ENCODE measurements around the gene CHCHD3. TPM values are rescaled to one million over a fixed set of nuclear protein-coding genes. Genes with fewer than 3 reads are reported as not detected.

The CHCHD3 gene
- 10 to 100 TPM; 85.2 to 86.1 TPM for total RNA-seq

DNA sequence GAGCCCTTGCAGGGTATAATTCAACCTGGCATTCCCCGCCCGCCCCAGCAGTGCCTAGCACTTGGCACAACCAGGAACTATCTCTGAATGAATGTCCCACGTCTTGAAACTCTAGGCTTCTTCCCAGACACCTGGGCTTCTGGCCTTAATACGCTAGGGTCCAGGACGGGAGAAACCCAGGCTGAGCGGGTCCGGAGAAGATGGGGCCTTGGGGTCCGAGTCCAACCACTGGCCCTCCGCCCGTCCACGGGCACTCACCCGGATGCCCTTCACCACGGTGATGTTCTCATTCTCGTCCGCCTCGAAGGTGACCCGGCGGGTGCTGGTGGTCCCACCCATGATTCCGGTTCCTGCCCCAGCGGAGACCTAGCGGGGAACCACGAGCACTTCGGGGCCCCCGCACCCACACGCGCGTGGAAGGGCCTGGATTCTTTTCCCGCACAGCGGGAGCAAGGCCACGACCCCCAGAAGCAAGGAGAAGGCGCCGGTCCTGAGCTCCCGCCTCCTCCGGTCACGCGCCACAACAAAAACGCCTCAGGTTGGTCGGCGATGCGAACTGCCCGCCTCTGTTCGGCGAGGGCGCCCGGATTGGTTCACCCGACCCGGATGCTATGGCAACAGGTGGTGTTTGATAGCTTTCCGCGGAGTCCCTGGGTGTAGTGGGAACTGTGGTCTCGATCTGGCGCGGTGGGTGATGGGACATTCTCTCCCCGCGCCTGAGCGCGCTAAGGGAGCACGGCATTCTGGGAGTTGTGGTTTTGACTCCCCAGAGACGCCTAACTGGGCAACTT lies at the start of gene CHCHD3:
Gene CHCHD3, minus strand, starts transcription at position 492 of the 791 bp plus-strand sequence. Its CDS starts 153 bp downstream, at position 339.
- Mint-ChIP-seq H3K27me3 (no peaks in the 10 kb centered on the region), H3K9me3 (no peaks in the 10 kb centered on the region), H3K27ac (peak within 1 kb of the TSS; percentile 90), H3K4me3 (peak within 1 kb of the TSS; percentile 99), H3K36me3 (peaks cover 12% of the 10 kb centered on the region), H3K4me1 (peaks cover 22% of the 10 kb centered on the region)
- peak; percentile 96 for DNase-seq

GRCh38 chr7:133130166-133130565 lies 48.3 kb upstream of the CHCHD3 start:
- Mint-ChIP-seq H3K4me1 (no peaks in the 10 kb centered on the region), H3K36me3 (no peaks in the 10 kb centered on the region), H3K27ac (no peak overlapping the region), H3K27me3 (peaks cover 4% of the 10 kb centered on the region), H3K9me3 (peaks cover 1% of the 10 kb centered on the region), H3K4me3 (no peak overlapping the region)
- DNase-seq, result no peak

DNA sequence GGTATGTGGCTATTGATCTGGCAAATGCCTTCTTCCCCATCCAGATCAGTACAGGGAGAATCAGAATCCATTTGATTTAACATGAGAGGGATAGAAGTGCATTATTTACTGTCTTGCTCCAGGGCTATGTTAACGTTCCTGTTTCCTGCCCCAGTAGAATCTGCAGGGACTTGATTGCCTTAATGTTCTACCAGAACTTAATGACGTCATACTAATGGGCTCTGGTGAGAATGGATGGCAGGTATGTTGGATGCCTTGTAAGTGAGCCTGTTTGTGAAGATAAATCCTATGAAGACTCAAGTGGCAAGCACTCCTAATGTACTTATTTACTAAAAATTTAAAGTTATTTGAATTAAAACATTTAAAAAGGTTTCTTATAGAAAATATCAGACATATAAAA lies 44.5 kb upstream of the CHCHD3 start:
- H3K27ac Mint-ChIP-seq, result no peak overlapping the region
- peaks cover 1% of the 10 kb centered on the region for H3K9me3 Mint-ChIP-seq
- no peak overlapping the region for H3K4me3 Mint-ChIP-seq
- H3K27me3 Mint-ChIP-seq, result peaks cover 4% of the 10 kb centered on the region
- no peaks in the 10 kb centered on the region for H3K4me1 Mint-ChIP-seq
- DNase-seq, result no peak
- no peaks in the 10 kb centered on the region for H3K36me3 Mint-ChIP-seq

- Mint-ChIP-seq H3K27ac (no peak overlapping the region), H3K9me3 (no peaks in the 10 kb centered on the region), H3K4me1 (no peaks in the 10 kb centered on the region), H3K27me3 (peaks cover 4% of the 10 kb centered on the region), H3K36me3 (no peaks in the 10 kb centered on the region), H3K4me3 (no peak overlapping the region)
- DNase-seq, result no peak
Observed at GRCh38 chr7:133124974-133125373, 43.1 kb upstream of the CHCHD3 start.

- H3K4me1 Mint-ChIP-seq, result no peaks in the 10 kb centered on the region
- no peak overlapping the region for H3K4me3 Mint-ChIP-seq
- DNase-seq, result no peak
- H3K36me3 Mint-ChIP-seq, result no peaks in the 10 kb centered on the region
- H3K9me3 Mint-ChIP-seq, result no peaks in the 10 kb centered on the region
- H3K27me3 Mint-ChIP-seq, result peaks cover 4% of the 10 kb centered on the region
- H3K27ac Mint-ChIP-seq, result no peak overlapping the region
Observed at GRCh38 chr7:133121175-133121844, 39.4 kb upstream of the CHCHD3 start.

DNA sequence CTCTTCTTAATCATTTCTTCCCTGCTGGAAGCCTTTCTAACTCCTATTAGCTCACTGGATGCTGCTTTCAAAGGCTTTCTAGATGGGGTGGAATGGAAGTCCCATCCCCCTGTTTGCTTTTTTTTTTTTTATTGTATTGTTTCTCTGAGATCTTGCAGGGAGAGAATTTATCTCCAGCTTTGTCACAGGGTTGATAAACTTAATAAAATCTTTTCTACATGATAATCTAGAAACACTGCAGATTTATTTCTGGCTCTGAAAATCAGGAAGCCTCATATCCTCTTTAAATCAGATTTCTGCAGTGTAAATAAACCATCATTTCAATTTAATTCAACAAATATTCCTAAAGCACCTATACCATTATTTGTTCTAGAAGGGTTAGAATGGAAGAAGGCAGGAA lies 37.2 kb upstream of the CHCHD3 start:
- Mint-ChIP-seq H3K9me3 (no peaks in the 10 kb centered on the region), H3K27me3 (peaks cover 9% of the 10 kb centered on the region), H3K4me1 (peaks cover 4% of the 10 kb centered on the region), H3K36me3 (no peaks in the 10 kb centered on the region), H3K4me3 (no peak overlapping the region), H3K27ac (no peak overlapping the region)
- no peak for DNase-seq

DNA sequence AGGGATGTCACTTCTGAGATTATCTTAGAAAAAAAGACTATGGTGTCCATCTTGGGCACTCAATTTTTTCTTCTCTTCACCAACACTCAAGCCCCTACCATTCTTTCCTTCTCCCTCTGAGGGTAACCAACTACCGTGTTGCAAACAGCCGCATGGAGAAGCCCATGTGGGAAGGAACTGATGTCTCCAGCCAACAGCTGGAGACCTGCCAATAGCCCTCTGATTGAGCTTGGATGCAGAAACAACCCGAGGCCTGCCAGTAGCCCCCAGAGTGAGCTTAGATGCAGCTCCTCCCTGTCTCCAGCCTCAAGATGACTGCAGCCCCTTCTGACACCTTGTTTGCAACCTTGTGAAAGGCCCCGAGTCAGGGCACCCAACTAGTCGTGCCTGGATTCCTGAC lies 36.4 kb upstream of the CHCHD3 start:
- no peaks in the 10 kb centered on the region for H3K9me3 Mint-ChIP-seq
- no peak overlapping the region for H3K27ac Mint-ChIP-seq
- H3K4me1 Mint-ChIP-seq, result peaks cover 4% of the 10 kb centered on the region
- H3K4me3 Mint-ChIP-seq, result no peak overlapping the region
- H3K36me3 Mint-ChIP-seq, result no peaks in the 10 kb centered on the region
- no peak for DNase-seq
- peaks cover 12% of the 10 kb centered on the region for H3K27me3 Mint-ChIP-seq

DNA sequence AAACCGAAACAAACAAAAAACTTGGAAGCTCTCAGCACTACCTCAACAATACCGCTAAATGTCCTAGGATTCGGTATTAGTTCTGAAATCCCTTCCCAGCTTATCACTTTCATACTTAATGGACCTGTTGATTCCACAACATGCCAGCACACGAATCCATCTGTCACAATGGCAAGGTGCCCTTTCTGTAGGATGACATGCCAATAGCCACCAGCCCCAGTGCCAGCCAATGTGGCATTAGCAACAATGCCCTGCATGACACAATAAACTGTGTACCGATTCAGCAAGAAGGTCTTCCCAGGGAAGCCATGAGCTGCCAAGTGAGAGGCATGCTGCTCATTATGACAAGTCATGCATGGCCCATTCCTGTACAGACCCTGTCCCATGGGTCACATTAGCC lies 35.6 kb upstream of the CHCHD3 start:
- DNase-seq, result no peak
- no peaks in the 10 kb centered on the region for H3K9me3 Mint-ChIP-seq
- H3K27me3 Mint-ChIP-seq, result peaks cover 12% of the 10 kb centered on the region
- H3K4me3 Mint-ChIP-seq, result no peak overlapping the region
- H3K27ac Mint-ChIP-seq, result no peak overlapping the region
- no peaks in the 10 kb centered on the region for H3K36me3 Mint-ChIP-seq
- H3K4me1 Mint-ChIP-seq, result peaks cover 4% of the 10 kb centered on the region

DNA sequence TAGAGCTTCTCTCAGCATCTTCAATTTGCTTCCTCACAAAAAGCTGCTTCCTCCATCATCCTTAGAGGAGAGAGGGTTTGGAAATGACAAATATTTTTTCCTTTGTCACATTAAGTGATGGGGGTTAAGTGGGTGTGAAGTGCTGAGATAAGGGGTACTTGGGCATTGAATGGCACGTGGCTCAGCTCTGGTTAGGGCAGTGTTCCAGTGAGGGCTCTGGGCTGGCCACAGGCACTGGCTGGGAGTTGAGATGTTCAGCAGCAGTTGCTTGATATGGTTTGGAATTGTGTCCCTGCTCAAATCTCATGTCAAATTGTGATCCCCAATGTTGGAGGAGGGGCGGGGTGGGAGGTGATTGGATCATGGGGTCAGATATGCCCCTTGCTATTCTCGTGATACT lies 33.7 kb upstream of the CHCHD3 start:
- no peaks in the 10 kb centered on the region for H3K36me3 Mint-ChIP-seq
- DNase-seq, result no peak
- no peak overlapping the region for H3K27ac Mint-ChIP-seq

GRCh38 chr7:133114519-133114918 lies 32.6 kb upstream of the CHCHD3 start:
- H3K4me3 Mint-ChIP-seq, result no peak overlapping the region
- DNase-seq, result no peak
- H3K27ac Mint-ChIP-seq, result no peak overlapping the region
- H3K4me1 Mint-ChIP-seq, result peaks cover 7% of the 10 kb centered on the region
- H3K36me3 Mint-ChIP-seq, result no peaks in the 10 kb centered on the region
- H3K27me3 Mint-ChIP-seq, result peaks cover 19% of the 10 kb centered on the region
- peaks cover 2% of the 10 kb centered on the region for H3K9me3 Mint-ChIP-seq

More for the DNA sequence above, 33.7 kb upstream of the CHCHD3 start:
- Mint-ChIP-seq H3K9me3 (peaks cover under 1% of the 10 kb centered on the region), H3K4me1 (peaks cover 4% of the 10 kb centered on the region), H3K4me3 (no peak overlapping the region), H3K27me3 (peaks cover 12% of the 10 kb centered on the region)

DNA sequence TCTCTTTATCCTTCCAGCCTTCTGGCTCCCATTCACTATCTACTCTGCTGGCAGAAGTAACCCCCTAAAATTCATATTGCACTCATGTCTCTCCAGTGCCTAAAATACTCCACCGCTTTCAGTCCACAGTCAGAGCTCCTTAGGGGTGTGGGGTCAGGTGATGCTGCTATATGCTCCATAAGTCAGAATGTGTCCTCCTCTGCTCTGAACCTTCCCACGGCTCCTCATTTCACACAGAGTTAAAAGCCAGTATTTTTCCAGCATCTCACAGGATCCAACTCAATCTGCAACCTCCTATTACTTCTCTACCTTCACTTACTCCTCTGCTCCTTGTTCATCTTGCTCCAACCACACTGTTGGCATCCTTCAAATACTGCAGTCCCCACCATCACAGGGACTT lies 31.1 kb upstream of the CHCHD3 start:
- DNase-seq, result no peak
- no peak overlapping the region for H3K27ac Mint-ChIP-seq
- peaks cover 2% of the 10 kb centered on the region for H3K9me3 Mint-ChIP-seq
- peaks cover 7% of the 10 kb centered on the region for H3K4me1 Mint-ChIP-seq
- H3K27me3 Mint-ChIP-seq, result peaks cover 25% of the 10 kb centered on the region
- no peaks in the 10 kb centered on the region for H3K36me3 Mint-ChIP-seq
- no peak overlapping the region for H3K4me3 Mint-ChIP-seq

DNA sequence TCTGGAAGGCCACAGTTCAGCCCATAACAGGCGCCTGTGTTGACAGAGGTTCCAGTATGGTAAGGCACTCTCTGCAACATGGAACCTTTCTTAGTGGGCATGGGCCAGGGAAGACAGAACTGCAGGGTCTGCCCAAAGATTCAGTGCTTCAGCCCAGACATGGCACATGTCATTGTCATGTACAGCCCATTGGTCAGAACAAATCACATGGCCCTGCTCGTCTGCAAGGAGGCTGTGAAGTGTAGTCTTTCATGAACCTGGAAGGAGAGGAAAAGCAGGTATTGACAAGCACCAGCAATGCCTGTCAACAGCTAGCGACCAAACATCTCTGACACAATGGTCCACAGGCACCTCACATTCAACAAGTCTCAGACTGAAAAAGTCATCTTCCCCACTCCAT lies 30.4 kb upstream of the CHCHD3 start:
- peaks cover 7% of the 10 kb centered on the region for H3K4me1 Mint-ChIP-seq
- H3K9me3 Mint-ChIP-seq, result peaks cover 2% of the 10 kb centered on the region
- DNase-seq, result no peak
- peaks cover 30% of the 10 kb centered on the region for H3K27me3 Mint-ChIP-seq
- no peaks in the 10 kb centered on the region for H3K36me3 Mint-ChIP-seq
- H3K27ac Mint-ChIP-seq, result no peak overlapping the region
- H3K4me3 Mint-ChIP-seq, result no peak overlapping the region

DNA sequence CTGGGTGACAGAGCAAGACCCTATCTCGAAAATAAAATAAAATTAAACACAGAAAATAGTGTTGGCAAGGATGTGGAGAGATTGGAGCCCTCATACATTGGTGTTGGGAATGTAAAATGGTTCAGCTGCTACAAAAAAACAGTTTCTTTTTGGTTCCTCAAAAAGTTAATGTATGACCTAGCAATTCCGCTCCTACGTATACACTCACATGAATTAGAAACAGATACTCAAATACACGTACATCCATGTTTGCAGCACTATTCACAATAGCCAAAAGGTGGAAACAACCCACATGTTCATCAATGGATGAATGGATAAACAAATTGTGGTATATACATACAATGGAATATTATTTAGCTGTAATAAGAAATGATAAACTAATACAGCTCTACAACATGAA lies 28.4 kb upstream of the CHCHD3 start:
- H3K27me3 Mint-ChIP-seq, result peaks cover 24% of the 10 kb centered on the region
- H3K4me1 Mint-ChIP-seq, result peaks cover 3% of the 10 kb centered on the region
- H3K4me3 Mint-ChIP-seq, result no peak overlapping the region
- no peak for DNase-seq
- H3K36me3 Mint-ChIP-seq, result no peaks in the 10 kb centered on the region
- H3K27ac Mint-ChIP-seq, result no peak overlapping the region
- H3K9me3 Mint-ChIP-seq, result peaks cover 2% of the 10 kb centered on the region

- DNase-seq, result no peak
- H3K9me3 Mint-ChIP-seq, result peaks cover 2% of the 10 kb centered on the region
- H3K4me3 Mint-ChIP-seq, result no peak overlapping the region
- H3K36me3 Mint-ChIP-seq, result no peaks in the 10 kb centered on the region
- peaks cover 3% of the 10 kb centered on the region for H3K4me1 Mint-ChIP-seq
- peaks cover 24% of the 10 kb centered on the region for H3K27me3 Mint-ChIP-seq
- H3K27ac Mint-ChIP-seq, result peak overlapping the region; percentile 38
Observed at GRCh38 chr7:133109816-133110215, 27.9 kb upstream of the CHCHD3 start.

- Mint-ChIP-seq H3K4me3 (no peak overlapping the region), H3K4me1 (peaks cover 3% of the 10 kb centered on the region), H3K9me3 (peaks cover 2% of the 10 kb centered on the region), H3K36me3 (no peaks in the 10 kb centered on the region), H3K27me3 (peaks cover 19% of the 10 kb centered on the region), H3K27ac (no peak overlapping the region)
- DNase-seq, result no peak
Observed at GRCh38 chr7:133108023-133108422, 26.1 kb upstream of the CHCHD3 start.

All from activated naive CD8-positive, alpha-beta T cell treated with anti-CD3 and anti-CD28 coated beads for 36 hours (primary cell).